HG03520 (cell line): ENCODE data around the gene PPL.
A peak's percentile ranks its signal among the peaks of the same experiment; 100 is the strongest.
"Not testable (repeated sequence)": the region's sequence is repeated elsewhere in the genome, so short reads cannot be mapped to it uniquely, and the experiment has no call there.

Experiments used
- ATAC-seq: cut with Tn5 transposase; IDR thresholded peaks from one replicate; pipeline ENCODE4 v1.9.1; 2021; ENCODE audit warnings: mild to moderate bottlenecking, moderate library complexity; ENCODE audit not compliant: unreplicated experiment

PPL gene

DNA sequence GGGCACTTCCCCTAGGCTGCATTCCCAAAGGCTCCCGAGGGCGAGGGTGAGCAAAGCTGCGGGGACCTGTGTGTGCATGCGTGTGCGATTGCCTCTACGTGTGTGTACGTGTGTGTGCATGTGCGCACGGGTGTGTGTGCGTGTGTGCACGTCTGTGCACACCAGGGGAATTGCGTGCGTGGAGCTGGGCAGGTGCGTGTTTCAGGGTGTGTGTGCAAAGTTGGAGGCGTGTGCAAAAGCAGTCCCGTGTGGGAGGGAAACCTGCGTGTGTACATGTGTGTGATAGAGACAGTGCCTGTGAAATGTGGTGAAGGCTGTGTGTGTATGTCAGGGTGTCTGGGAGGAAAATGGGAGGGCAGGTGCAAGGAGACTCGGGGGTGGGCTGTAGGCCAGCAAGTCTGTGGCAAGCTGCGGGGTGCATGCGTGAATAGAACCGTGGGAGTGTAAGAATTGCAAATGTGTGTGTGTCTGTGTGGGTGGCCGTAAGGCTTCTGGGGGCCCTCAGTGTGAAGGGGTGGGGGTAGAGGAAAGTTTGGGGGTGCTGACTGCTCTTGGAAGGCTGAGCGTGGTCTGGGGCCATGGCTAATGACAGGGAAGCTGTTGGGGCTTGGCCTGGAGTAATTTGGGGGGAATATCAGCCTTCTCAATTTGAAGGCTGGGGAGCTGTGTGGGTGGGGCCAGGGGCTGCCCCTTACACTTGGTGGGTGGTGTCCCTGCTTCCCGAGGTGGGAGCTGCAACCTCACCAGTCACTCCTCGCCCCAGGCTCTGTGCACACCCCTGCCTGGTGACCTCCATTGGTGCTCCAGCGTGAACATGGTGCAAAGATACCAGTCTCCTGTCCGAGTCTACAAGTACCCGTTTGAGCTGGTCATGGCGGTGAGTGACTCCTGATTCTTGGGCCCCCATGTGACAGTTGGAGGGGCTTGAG lies 21.8 kb upstream of the PPL start:
- no peak for ATAC-seq

DNA sequence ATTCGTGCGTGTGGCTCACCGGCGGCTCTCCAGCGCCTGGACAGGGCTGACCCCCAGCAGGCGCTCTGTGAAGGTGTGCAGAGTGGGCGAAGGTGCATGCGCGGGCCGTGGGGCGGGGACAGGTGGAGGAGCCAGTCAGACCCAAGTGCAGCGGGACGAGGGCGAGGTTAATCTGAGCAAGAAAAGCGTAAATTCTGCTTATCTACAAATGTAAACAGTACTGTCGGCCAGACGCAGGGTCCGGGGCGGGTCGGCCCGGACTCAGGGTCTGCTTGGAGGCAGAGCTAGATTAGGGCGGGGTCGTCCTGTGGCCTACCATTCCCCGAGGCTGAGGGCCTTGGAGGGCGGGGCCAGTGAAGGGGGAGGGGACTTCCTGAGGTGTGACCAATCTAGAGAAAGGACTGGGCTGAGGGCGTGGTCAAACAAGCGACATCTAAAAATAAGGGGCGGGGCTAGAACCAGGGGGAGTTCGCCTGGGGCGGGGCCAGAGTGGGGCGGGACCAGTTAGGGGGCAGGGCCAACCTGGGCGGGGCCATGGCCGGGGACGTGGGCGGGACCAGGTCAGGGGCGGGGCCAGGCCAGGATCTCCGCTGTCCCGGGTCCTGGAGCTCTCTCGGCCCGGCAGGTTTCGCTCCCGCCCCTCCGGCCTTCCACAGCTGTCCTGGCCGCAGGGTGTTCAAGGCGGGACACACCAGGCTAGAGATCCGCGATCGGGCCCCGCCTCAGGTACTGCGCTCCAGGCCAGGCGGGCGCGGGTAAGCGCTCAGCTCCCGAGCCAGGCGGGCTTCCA lies 21.0 kb upstream of the PPL start, which contains the start of gene SEC14L5:
Gene SEC14L5, plus strand, starts transcription at position 611 of the 790 bp plus-strand sequence. CDS start 994 bp downstream, outside the sequence.
- peak; percentile 57 for ATAC-seq

DNA sequence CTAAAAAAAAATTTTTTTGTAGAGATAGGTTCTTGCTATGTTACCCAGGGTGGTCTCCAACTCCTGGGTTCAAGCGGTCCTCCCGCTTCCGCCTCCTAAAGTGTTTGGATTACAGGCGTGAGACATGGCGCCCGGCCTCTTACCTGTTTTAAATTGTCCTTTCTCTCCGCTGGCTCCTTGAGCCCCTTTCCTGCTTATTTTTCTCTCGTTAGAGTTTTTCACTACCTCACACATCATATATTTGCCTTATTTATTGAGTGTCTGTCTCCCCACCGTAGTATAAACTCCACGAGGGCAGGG lies 20.4 kb upstream of the PPL start:
- ATAC-seq: no peak

DNA sequence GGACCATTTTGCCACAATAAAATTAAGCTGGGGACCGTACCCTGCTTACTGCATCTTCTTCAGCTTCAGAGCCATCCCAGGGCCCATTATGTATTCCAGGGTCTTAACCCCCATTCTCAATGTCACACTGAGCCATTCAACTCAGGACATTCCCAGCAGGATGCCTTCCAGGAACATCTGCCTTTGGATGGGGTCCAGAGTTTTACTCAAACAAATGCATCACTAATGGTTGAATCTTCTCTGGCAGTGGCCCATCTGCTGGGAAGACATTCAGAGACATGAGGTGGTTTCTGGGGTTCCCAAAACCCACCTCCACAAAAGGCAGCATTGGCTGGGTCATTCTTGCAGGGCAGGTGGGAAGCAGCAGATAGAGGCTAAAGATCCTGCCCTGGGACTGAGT lies 17.8 kb upstream of the PPL start:
- no peak for ATAC-seq

DNA sequence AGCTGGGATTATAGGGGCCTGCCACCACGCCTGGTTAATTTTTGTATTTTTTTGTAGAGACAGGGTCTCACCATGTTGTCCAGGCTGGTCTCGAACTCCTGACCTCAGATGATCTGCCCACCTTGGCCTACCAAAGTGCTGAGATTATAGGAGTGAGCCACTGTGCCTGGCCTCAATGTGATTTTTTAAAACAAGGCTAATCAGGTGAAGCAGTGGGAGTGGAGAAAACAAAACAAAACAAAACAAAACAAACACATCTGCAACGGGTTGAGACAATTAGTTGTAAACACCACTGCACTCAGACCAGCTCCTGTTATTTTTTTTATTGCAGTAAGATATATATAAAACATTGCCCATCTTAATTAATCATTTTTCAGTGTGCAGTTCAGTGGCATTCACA lies 14.6 kb upstream of the PPL start:
- not testable (repeated sequence) for ATAC-seq

DNA sequence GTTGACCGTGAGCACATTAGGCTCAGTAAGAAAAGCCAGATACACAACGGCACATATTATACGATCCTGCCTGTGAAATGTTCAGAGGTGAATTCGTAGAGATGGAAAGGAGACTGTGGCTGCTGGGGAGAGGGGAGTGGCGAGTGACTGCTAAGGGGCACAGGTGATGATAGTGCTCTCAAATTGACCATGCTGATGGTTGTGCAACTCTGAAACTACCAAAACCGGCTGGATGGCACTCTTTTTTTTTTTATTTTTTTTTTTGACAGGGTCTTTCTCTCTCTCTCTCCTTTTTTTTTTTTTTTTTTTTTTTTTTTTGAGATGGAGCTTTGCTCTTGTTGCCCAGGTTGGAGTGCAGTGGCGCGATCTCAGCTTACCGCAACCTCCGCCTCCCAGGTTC lies 13.0 kb upstream of the PPL start:
- no peak for ATAC-seq

DNA sequence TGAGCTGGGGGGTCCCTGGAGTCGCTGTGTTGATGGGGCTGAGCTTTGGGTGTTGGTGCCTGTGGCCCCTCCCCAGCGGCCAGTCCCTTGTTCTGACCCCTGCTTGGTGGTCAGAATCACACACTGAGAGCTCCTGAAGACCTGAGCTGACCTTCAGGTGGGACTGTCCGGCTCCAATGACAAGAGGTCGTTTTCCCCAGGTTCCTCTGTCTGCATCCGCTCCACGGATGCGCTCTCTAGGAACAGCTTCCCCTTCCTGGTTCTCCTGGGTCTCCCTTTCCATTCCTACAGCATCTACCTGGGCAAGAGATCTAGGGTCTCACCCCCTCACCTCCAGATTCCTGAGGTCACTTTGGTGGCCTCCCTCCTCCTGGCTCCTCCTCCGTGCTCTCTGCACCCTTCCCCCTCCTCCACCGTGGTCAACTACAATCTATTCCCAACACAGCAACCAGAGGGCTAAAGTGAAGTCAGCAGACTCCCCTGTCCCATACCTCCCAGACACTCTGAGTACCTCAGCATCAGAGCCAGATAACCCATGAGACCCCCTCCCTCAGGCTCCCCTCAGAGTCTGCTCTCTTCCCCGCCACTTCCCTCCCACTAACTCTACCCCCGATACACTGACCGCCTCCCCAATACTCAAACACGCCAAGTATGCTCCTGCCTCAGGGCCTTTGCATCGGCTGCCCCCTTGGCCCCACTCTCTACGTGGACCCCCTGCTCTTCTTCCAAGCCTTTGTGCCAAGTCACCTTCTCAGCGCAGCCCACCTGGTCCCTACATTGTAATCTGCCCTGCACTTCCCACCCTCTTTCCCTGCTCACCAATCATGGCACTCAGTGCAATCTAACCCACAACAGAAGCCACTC lies 12.2 kb upstream of the PPL start:
- ATAC-seq: no peak

DNA sequence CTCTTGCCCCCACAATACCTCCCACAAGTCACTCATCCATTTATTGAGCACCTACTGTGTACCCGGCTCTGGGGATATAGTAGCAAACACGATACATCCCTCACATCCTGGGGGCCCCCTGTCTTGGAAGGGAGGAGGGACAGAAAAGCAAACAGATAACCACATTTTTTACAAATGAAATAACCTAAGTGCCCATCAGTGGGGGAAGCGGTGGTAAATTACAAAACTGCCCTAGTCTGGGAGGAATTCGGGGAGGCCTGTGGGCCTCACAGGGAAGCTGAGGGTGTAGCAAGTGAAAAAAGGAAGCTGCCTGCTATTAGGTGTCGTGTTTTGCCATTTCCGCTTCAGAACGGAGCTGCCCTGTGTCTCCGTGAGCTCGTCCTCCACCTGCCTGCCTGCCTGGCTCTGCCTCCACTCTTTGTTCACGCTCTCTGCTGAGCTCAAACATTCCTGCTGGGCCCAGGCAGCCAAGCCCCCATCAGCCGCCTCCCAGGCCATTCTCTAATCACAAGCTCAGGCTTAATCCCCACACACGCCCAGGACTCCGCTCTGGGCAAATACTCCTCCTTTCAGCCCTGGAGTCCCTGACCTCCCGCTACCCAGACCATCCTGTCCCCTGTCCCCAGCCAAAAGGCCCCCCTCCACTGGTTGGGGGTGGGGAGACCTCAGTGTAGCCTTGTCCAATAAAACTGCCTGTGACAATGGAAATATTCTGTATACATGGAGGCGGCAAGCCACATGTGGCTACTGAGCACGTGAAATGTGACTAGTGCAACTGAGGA lies 11.0 kb upstream of the PPL start:
- no peak for ATAC-seq

DNA sequence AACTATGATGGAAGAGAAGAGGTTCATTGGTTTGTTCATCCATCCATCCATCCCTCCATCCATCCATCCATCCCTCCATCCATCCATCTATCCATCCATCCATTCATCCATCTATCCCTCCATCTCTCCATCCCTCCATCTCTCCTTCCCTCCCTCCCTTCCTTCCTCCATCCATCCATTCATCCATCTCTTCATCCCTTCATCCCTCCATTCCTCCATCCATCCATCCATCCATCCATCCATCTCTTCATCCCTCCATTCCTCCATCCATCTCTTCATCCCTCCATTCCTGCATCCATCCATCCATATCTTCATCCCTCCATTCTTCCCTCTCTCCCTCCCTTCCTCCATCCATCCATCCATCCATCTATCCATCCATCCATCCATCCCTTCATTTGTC lies 10.0 kb upstream of the PPL start:
- ATAC-seq: no peak

DNA sequence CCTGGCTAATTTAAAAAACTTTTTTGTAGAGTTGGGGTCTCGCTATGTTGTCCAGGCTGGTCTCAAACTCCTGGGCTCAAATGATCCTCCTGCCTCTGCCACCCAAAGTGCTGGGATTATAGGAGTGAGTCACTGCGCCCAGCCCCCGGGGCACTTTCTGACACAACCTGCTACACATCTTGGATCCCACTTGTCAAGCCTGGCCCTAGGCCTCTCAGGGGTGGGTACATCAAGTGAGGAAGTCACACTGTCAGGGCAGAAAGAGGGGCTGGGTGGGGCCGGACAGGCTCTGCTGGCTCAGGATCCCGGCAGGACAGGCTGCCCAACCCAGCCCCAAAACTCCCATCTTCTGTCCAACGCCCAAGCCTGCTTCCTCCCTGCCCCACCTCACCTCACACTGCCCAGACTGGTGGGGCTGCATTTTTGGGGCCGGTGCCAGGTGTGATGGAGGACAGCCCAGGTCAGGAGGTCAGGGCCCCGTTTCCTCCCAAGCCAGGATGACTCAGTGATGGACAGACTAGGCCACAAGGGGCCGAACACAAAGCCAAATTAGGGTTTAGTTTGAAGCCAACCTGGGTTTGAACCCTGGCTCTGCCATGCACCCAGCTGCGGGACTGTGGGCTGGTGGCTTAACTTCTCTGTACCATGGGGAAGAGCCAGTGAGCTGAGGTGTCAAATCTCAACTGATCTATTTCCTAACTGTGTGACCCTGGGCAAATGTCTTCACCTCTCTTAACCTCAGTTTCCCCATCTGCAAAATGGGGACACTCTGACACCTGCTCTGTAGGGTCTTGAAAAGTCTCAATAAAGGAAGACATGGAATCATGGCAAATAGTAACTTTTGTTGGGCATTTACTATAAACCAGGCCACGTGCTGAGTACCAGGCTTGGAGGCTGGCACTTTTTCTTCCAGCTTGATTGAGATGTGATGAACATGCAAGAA lies 8.9 kb upstream of the PPL start:
- ATAC-seq: no peak

DNA sequence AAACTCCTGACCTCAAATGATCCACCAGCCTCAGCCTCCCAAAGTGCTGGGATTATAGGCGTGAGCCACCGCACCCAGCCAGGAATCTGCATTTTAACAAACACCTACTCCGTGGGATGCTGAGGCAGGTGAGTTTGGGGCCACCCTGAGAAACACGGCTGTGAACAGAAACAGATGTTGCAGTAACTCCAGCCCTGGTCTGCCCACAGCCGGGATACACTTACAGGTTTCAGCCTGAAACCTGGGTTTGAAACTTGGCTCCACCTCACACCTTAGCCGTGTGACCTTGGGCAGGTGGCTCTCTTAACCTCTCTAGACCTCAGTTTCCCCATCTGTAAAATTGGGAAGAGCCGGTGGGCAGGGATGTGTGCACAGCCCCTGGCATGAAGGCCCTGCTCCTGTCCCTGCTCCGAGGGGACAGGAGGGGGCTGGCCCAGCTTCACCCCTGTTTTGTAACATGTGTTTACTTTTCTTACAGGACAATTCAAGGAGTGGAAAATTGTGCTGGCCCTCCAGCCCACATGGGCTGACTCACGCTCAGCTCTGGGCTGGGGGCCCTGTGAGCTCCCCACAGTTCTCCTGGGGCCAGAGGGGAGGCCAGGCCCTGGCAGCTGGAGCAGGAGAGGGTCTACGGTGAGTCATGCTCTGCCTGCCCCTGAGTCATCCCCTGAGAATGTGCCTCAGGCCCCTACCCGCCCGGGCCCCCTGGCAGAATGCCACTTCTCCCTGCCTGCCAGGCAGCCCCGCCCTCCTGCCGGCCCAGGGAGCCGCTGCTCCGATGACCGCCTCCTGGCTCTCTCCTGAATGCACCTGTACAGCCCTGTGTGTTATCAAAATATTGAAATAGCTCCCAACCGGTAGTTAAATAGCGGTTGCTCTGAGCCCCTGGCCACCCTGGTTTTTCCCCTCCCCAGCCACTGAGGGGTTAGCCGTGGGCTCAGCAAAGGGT lies 7.7 kb upstream of the PPL start:
- ATAC-seq: no peak

DNA sequence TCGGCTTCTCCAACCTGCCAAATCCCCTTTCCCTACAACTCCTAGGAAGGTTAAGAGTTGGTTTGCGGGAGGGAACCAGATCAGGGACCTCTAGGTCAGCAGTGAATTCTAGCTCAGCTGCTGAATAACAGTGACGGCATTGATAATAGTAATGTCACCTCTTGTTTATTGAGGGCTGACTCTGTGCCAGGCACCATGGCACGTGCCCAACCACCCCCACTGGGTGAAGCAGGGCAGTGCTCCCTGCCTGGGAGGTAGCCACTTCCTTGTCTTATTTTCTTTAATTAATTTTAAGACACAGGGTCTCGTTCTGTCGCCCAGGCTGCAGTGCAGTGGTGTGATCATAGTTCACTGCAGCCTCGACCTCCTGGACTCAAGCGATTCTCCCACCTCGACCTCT lies 5.5 kb upstream of the PPL start:
- no peak for ATAC-seq

DNA sequence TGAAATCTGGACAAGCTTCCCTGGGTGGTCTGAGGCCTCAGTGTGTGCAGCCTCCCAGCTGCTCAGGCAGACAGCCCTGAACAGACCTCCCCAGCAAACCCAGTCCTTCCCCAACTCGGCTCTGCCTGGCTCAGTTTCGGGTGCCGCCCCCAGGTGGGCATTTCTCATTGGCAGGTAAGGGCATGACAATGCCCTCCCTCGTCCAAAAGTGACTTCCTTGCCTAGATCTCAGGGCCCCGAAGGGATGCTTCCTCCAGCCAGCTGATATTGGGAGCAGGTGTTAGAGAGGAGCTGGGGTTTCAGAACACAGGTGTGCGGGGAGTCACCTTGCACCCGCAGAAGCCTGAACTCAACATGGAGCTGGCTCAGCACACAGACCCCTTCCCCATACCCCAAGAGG lies 3.8 kb upstream of the PPL start:
- no peak for ATAC-seq

DNA sequence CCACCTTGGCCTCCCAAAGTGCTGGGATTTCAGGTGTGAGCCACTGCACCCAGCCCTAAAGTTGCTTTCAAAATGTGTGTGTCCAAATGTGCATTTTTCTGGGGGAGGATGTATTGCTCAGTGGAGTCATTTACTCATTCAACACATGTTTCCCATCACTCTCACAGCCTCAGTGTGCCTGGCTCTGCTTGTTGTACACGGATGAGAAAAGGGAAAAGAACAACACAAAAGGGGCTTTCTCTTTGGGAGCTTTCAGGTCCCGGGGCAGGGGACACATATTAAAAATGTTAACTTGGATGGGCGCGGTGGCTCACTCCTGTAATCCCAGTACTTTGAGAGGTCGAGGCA lies 1.7 kb upstream of the PPL start:
- ATAC-seq: no peak

DNA sequence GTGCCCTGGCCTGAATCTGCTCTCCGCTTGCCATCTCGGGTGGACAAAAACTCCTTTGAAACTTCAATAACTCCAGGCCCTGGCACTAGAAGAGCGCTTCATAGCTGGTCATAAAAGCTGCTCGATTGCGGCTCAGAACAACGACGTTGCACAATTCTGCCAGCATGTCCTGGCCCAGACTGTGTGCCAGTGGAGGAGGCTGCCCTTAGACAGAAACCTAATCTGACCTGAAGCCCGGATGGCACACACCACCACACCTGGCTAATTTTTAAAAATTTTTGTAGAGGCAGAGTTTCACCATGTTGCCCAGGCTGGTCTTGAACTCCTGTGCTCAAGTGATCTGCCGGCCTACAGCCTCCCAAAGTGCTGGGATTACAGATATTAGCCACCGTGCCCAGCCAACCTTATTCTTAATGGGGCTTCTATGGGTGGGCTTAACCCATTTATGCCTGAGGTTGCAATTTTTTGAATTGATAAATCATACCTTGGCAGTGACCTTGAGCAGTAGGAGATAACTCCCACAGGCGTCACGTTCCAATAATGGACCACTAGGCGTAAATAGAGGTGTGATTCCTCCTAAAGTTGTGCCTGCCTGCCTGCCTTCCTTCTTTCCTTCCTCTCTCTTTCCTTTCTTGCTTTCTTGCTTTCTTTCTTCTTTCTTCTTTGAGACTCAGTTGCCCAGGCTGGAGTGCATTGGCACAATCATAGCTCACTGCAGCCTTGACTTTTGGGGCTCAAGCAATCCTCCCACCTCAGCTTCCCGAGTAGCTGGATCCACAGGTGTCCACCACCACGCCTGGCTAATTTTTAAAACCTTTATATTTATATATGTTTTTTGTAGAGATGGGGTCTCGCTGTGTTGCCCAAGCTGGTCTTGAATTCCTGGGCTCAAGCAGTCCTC lies 1.1 kb upstream of the PPL start:
- no peak for ATAC-seq

DNA sequence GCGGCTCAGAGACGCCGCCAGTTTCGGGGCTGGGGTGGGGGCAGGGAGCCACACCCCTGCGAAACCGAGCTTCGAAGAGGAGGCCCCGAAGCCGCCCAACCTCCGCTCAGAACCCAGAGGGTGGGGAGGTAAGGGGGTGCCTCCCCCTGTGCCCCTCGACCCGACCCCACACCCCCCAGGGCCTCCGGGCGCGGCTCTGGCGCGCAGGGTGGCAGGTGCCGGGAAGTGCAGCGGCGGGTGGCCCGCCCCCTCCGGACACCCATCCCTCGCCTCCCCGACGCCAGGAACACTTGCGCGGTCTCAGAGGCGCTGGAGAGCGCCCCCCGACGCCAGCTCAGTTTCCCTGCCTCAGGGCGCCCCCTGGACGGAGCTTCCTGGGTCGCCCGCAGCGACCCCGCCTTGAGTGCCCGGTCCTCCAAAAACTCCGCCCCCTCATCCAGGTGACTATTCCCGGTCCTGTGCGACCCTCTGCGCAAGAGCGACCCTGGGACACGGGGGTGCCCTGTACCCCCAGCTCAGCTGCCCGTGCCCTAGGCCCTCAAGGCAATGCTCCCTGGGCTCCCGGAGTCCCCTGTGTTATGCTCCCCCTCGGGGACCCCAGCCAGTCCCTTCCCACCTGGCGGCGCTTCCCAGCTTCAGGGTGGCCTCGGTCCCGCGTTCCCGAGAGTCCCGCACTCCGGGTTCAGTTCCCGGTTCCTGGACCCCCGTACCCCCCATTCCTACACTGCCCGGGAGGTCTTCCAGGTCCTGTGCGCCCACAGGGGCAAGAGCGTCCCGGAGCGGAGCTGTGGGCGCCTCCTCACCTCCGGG lies 562 bp downstream of the PPL start:
- no peak for ATAC-seq
